ENCODE measurements around the gene RYR1.

- no peak for TF ChIP-seq CTCF (IDR thresholded peaks at IDR 0.05; ENCODE audit: poor library complexity)
- no peak for TF ChIP-seq EZH2phosphoT487 (IDR thresholded peaks at IDR 0.05; ENCODE audit: low read depth, severe bottlenecking, unreplicated experiment)
Measured at GRCh38 chr19:38400361-38400760, 33.1 kb upstream of the RYR1 start.

Data from hepatocyte (in vitro differentiated cells).